HG03439 (cell line): ENCODE results near the gene SNX10.
A peak's percentile ranks its signal among the peaks of the same experiment; 100 is the strongest.

Experiments
- ATAC-seq: cut with Tn5 transposase; IDR thresholded peaks from one replicate; pipeline ENCODE4 v1.9.1; 2021; ENCODE audit warnings: mild to moderate bottlenecking, moderate library complexity; ENCODE audit not compliant: unreplicated experiment

SNX10 gene

GRCh38 chr7:26332698-26333097 is 41.0 kb downstream of the SNX10 start:
- ATAC-seq, result no peak

DNA sequence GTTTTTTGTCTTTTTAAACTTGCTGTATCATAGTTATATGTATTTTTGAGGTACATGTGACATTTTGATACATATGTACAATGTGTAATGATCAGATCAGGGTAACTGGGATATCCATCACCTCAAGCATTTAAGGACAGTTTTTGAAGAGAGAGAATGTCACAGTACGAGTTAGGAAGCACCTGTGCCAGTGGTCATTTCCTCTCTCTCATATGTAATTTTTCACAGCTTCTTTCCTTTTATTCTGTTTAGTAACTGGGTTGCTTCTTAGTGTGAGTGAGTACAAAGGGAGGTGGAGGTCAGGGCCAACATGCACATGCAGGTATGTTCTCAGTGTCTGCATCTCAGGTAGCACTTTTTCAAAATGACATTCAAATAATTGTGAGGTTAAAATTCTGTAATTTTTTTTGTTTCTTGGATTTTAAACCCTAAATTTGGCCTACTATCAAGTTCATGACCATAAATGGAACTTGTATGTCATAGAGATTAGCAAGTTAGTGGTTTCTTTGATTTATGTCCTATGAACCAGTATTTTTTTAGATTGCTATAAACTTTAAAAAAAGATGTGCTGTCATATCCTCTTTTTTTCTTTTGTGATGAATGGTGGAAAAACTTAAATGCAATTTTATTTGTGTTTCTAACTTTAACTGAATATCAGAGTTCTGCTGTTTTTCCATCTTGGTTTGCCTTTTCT is 42.7 kb downstream of the SNX10 start:
- ATAC-seq, result no peak

DNA sequence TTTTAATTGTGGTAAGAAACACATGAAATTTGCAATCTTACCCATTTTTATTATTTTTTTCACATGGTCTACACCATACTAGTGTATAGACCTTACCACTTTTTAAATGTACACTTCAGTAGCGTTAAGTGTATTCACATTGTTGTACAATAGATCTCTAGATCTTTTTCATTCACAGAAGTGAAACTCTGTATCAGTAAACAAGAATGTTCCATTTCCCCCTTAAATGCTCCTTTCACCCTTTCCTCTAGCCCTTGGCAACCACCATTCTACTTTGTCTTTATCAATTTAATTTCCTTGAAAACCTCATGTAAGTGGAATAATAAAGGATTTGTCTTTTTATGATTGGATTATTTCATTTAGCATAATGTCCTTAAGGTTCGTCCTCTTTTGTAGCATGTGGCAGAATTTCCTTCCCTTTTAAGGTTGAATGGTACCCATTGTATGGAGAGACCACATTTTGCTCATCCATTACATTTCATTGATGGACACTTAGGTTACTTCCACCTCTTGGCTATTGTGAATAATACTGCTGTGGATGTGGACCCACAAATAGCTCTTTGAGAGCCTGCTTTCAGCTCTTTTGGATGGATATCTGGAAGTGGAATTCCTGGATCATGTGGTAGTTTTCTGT is 45.7 kb downstream of the SNX10 start:
- no peak for ATAC-seq

DNA sequence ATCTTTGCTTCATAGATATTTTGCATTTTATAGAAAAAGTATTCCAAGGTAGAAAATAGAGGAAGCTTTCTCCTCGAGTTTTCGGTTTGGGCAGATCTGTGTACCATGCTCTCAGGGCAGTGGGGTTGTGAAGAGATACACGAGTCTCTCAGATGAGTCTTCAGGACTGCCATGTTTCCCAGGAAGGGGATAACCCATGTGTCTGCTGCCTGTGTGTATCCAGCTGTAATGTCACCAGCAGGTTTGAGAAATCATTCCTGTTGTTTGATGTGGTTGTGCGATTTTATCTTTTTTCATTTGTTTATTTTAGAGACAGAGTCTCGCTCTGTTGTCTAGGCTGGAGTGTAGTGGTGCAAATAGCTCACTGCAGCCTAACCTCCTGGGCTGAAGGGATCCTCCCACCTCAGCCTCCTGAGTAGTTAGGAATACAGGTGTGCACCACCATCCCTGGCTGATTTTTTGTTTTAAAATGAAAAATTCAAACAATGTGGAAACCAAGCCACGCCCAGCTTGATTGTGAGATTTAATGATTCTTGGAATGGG is 48.9 kb downstream of the SNX10 start:
- ATAC-seq, result no peak

- ATAC-seq, result no peak
Measured at GRCh38 chr7:26343320-26343832, 51.7 kb downstream of the SNX10 start.

DNA sequence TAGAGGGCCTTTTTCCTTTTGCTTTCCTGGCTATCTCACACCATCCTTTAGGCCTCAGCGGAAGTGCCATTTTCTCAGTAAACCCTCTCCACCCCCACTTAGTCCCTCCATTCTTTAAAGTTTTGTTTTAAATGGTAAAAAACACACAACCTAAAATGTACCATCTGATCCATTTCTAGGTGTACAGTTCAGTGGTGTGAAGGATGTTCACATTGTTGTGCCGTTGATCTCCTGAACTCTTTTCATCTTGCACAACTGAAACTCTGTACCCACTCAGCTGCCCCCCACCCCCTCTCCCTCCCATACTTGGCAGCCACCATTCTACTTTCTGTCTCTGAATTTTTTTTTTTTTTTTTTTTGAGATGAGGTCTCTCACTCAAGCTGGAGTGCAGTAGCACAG is 52.2 kb downstream of the SNX10 start:
- ATAC-seq, result no peak

- no peak for ATAC-seq
Measured at GRCh38 chr7:26345202-26345601, 53.5 kb downstream of the SNX10 start.

DNA sequence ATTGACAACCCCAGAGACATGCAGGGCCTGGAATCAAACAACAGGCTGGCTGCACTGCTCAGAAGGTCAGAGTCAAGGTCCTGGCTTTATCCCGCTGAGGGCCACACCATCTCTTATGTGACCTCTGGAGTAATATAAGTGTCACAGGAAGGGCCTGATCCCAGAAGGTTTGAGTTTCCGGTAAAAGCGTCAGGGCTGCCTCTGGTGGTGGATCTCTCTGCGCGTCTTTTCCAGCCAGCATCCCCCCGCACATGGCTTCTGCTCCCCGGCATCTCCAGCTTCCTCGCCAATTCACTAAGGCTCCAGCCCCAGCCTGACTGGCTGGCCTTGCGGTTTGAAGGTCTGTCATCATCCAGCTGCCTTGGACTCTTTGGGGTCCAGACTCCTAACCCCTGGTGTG is 54.2 kb downstream of the SNX10 start:
- no peak for ATAC-seq

GRCh38 chr7:26346611-26347203 is 55.0 kb downstream of the SNX10 start:
- no peak for ATAC-seq

DNA sequence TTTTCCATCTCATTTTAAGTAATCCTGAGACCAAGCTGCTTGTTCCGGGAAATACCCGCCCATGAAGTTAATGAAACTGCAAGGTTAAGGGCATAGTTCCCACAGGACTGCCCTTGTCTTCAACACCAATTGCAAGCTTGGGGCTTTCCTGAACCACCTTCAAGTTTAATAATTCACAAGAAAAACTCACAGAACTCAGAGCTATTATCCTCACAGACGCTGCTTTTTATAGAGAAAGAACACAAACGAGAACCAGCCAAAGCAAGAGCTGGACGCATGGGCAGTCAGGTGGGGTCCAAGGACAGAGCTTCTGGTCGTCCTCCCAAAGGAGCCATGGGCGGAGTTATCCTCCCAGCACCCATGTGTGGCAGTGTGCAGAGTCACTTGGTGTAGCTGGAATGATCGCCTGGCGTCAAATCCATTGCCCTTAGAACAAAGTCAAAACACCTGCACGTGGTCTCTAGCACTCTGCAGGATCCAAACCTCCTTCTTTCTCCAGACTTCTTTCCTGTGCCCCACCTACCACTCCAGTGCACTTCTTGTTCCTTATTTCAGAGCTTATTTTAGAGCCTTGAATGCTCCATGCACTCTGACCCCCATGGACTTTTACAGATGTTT is 56.7 kb downstream of the SNX10 start:
- ATAC-seq, result no peak

- no peak for ATAC-seq
Measured at GRCh38 chr7:26349005-26349915, 57.6 kb downstream of the SNX10 start.

GRCh38 chr7:26351171-26351570 is 59.5 kb downstream of the SNX10 start:
- ATAC-seq, result no peak

GRCh38 chr7:26356229-26356628 is 64.6 kb downstream of the SNX10 start:
- no peak for ATAC-seq

DNA sequence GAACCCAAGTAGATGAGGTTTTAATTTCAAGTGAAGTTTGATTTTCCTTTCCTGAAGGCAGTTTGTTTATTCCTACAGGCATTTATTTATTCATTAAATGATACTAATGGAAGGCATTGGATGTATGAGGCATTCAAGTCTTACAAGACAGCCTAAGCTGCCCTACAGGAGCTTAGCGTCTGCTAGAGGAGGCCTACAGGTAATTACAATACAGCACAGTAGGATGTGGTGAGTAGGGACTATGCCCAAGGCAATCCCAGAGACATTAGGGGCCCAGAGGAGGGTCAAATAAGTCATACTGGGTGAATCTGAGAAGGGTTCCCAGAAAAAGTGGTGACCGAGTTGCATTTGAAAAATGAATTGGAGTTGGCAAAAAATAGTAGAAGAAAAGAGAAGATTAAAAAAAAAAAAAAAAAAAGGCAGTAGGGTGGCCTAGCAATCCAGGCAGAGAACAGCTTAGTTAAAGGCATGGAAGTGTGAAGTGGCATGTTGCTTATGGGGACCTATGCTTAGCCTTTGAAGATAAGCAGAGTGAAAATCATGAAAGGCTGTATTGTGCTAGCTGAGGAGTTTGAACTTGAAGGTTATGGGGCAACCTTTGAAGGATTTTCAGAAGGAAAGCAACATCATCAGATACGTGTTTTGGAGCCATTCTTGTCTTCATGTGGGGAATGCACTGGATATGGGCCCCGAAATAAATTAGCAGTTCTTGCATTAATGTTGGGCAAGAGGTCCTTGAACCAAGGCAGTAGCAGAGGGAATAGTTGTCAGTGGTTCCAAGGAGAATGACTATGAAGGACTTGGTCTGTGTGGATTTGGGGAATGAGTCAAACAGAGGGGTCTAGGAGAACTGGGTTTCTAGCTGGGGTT is 65.5 kb downstream of the SNX10 start:
- no peak for ATAC-seq

DNA sequence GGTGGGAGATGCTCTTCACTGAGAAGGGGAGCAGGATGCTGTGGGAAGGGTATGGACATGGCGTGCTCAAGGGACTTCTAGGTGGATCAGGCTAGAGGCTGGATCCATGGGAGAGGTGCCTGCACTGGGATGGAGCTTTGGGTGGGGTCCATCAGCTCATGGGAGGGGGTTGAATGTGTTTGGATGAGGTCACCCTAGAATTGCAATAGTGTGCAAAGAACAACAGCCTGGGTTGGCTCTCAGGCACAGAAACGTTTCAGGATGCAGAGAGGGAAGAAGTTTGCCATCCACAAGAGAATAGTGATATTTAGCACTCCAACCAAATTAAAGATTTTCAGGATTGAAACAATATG is 66.1 kb downstream of the SNX10 start:
- no peak for ATAC-seq

DNA sequence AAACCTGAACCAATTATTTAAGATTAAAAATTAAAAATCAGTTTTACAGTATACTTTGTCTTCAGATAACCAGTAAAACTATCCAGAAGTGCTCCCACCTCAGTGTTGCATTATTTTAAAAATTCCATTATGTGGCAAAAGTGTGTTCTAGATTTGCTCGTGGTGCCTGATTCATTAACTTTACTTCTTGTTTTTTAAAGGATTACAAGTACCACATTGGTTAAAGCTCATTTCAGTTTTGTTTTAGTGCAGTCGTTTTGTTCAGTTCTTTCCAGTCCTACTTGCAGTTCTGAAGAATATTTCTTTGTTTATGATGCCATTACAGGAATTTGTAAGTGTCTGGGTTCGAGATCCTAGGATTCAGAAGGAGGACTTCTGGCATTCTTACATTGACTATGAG is 69.0 kb downstream of the SNX10 start:
- no peak for ATAC-seq

DNA sequence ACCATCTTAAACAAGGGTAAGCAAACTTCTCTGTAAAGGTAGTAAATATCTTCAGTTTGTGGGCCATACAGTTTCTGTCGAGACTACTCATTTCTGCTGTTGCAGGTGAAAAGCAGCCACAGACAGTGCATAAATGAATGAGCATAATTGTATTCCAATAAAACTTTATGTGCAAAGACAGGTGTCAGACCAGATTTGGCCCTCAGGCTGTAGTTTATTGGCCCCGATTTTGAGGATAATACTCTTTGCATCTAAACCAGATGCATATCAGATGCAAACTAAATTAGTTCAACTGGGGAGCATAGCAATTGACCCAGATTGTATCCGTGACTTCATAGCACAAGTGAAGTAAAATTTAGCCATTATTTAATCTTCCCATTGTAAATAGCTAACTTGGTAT is 70.0 kb downstream of the SNX10 start:
- ATAC-seq, result no peak

GRCh38 chr7:26363465-26363864 is 71.8 kb downstream of the SNX10 start:
- ATAC-seq, result no peak

DNA sequence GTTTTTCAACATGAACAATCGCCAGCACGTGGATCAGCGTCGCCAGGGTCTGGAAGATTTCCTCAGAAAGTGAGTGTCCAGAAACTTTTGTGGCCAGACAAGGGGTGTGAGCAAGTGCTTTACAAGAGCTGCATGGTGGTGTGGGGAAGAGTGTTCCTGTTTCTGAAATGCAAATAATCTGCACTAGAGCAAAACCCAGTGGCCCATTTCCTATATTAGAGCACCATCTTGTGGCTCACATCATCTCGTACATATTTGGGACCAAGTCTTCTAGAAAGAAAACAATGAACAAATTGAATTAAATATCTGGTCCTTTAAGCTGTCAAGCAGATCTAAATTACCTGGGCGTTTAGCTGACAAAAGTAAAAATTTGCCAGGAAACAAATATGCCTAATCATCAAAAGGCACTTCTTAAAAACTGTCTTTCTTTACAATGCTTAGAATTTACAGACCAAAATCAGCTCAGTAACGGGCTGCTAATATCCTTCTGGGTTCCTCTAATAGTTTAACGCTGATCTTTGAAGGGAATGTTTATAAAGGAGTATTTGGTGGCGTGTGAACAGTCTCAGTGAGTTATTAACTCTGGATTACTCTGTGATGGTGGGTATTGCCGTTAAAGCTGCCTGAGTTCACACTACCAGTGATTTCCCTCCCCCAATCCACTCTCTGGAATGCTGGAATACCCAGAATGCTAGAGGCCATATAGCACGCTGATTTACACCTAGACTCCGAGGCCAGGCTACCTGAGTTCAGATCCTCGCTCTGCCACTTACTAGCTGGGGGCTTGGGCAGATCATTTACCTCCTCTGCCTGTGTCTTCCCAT is 73.6 kb downstream of the SNX10 start:
- ATAC-seq, result peak; percentile 76
